Prostate gland (tissue), 2 donors: Measurements from ENCODE around the gene KRTAP4-8.

Experiments used
- POLR2AphosphoS5 ChIP-seq: sonication (generic); formaldehyde crosslinking; IDR thresholded peaks from one replicate; pipeline ENCODE4 v1.6.1; 2017; ENCODE audit warnings: antibody characterized with exemption
- TF ChIP-seq, protein P1 (sequence below), 4 experiments: fragments of 200-600 bp in 2 of 4; fragments of 450-650 bp in 2 of 4; sonication (generic) in 2 of 4; IDR thresholded peaks; 1 replicate in 3 of 4; 2 replicates in 1 of 4; pipeline ENCODE4 v1.5.1; 2016 to 2019; ENCODE audit warnings: antibody characterized with exemption in 4 of 4, mild to moderate bottlenecking in 2 of 4, moderate library complexity in 2 of 4

GRCh38 chr17:41069031-41069430, 28.9 kb downstream of the KRTAP4-8 start:
- TF ChIP-seq, protein P1, sequence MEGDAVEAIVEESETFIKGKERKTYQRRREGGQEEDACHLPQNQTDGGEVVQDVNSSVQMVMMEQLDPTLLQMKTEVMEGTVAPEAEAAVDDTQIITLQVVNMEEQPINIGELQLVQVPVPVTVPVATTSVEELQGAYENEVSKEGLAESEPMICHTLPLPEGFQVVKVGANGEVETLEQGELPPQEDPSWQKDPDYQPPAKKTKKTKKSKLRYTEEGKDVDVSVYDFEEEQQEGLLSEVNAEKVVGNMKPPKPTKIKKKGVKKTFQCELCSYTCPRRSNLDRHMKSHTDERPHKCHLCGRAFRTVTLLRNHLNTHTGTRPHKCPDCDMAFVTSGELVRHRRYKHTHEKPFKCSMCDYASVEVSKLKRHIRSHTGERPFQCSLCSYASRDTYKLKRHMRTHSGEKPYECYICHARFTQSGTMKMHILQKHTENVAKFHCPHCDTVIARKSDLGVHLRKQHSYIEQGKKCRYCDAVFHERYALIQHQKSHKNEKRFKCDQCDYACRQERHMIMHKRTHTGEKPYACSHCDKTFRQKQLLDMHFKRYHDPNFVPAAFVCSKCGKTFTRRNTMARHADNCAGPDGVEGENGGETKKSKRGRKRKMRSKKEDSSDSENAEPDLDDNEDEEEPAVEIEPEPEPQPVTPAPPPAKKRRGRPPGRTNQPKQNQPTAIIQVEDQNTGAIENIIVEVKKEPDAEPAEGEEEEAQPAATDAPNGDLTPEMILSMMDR (IDR thresholded peaks at IDR 0.05): no peak
- no peak for TF ChIP-seq POLR2AphosphoS5
